A549 treated with RU486 at 1 μM for 4 hours (cell line): ENCODE results near the gene PTPN21. TPM values are rescaled to one million over a fixed set of nuclear protein-coding genes. Genes with fewer than 3 reads are reported as not detected.

Experiments used
- total RNA-seq: library from RNA; stranded (reverse); fragments of 200-300 nt; extraction: Qiagen RNA extraction; gene quantifications from 5 replicates; pipeline ENCODE4 v1.2.3, GENCODE V29; 2022; ENCODE audit warnings: low read depth

Gene PTPN21
- total RNA-seq = 6.0 to 9.1 TPM (median 8.0 TPM) in 5 replicates

DNA sequence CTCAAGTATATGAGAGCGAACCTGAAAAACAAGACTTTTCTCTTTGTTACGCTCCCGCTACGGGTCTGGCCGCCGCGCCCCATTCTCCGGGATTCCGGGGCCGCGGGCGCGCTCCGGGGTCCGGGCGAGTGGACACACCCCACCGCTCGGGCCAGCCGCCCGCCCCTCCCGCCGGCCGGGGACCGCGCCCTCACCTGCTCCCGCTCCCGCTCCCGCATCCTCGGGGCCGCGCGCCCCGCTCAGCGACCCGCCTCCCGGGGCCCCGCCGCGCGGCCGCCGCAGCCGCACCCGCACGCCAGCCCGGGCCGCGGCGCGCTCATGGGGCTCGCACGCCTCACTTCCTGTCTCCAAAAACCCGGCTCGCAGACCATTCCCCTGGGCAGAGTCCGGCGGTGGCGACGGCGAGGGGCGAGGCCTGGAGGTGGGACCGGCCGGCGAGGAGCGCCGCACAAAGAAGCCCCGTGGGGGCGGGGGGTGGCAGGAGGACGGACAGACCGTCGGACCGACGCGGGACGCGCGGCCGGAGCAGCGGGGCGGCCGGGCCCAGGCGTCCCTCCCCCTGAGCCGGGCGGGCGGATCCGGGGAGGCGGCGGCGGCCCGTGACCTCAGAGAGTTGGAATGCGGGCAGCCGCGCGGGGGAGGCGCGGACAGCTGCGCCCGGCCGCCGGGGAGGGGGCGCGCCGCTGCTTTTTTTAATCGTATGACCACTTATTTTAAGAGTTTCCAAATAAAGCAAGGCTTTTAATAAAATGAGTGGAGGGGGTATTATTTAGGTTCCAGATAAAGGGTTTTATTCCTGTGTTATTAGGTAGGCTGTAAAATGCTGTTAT lies at the start of gene PTPN21:
PTPN21 (minus strand) TSS at position 551 of the 830 bp plus-strand sequence. CDS start 4,590 bp downstream, outside the sequence.

DNA sequence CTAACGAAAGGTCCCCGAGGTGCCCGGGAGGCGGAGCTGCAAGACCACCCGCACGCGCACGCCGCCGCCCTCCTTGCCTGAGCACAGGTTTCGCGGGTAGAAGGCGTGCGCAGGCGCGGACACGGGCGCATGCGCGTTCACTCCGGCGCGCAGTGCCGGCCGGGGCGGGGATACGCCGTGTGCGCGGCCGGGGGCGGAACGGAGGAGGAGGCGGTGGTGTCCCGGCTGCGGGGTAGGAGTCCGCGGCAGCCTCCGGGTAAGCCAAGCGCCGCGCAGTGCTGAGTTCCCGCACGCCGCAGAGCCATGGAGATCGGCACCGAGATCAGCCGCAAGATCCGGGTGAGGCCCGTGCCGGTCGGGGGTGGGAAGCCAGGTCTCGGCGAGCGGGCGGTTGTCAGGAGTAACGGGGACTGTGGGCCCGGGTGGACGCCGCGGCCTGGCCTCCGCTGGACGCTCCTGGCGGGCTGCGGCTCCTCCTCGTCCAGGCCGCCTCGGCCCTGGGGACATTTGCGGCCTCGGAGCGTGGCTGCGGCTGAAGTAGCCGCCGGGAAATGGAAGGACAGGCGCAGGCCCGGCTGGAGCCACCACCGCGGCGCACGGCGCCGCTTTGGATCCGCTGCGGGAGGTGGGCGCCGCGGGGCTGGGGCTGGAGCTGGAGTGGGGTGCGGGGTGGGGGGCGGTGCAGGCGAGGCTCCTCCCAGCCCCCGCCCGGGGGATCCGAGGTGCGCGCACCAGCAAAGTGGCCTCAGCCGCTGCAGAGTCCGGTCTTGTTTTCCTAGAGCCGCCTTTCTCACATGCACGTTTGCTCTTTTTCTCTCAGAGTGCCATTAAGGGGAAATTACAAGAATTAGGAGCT lies 8.3 kb upstream of the PTPN21 start, which contains the start of gene ZC3H14:
ZC3H14 (plus strand) TSS at position 207 of the 856 bp plus-strand sequence; CDS start at position 304, 97 bp downstream.

Other genes with a start within 250 kb of the PTPN21 start
- gene KCNK10, start 231.7 kb downstream of the PTPN21 start, total RNA-seq = not detected in 5 replicates
- gene SPATA7, start 169.3 kb downstream of the PTPN21 start, total RNA-seq = 2.5 to 4.9 TPM (median 4.0 TPM) in 5 replicates
- gene ZC3H14, start 8.0 kb upstream of the PTPN21 start, total RNA-seq = 58.6 to 66.5 TPM (median 64.9 TPM) in 5 replicates
- gene EML5, start 237.9 kb upstream of the PTPN21 start, total RNA-seq = 0.47 to 1.1 TPM (median 0.83 TPM) in 5 replicates